Large intestine (tissue), 3 donors: ENCODE results near the gene TCFL5. TPM values are rescaled to one million over a fixed set of nuclear protein-coding genes. Genes with fewer than 3 reads are reported as not detected.
A peak's percentile ranks its signal among the peaks of the same experiment; 100 is the strongest.

Experiments used
- DNase-seq, 2 donors: peaks; one replicate each; pipeline versions ENCODE4 v3.0.0 to v3.0.0-alpha.2; 2013
- H3K27ac ChIP-seq: one replicate; pipeline ENCODE4 v1.5.1; 2013; ENCODE audit warnings: low read length
- H3K27me3 ChIP-seq: 2 replicates; pipeline ENCODE4 v1.6.1; 2013; ENCODE audit warnings: low read length; ENCODE audit not compliant: control insufficient read depth, insufficient read depth
- H3K36me3 ChIP-seq: 2 replicates; pipeline ENCODE4 v1.6.1; 2013; ENCODE audit warnings: low read length; ENCODE audit not compliant: control insufficient read depth, insufficient read depth
- H3K4me1 ChIP-seq: one replicate; pipeline ENCODE4 v1.6.1; 2013; ENCODE audit warnings: low read length; ENCODE audit not compliant: control insufficient read depth, insufficient read depth
- H3K4me3 ChIP-seq: one replicate; pipeline ENCODE4 v1.5.1; 2013; ENCODE audit warnings: low read length
- H3K9me3 ChIP-seq: one replicate; pipeline ENCODE4 v1.6.1; 2013; ENCODE audit warnings: mild to moderate bottlenecking, low read depth, low read length, moderate library complexity; ENCODE audit not compliant: control insufficient read depth
- WGBS: methylation state at CpG from one replicate; pipeline ENCODE4 v1.1.5; 2013; ENCODE audit warnings: low lambda C conversion rate; ENCODE audit not compliant: insufficient coverage; 5-methylcytosine and 5-hydroxymethylcytosine counted together
- polyA plus RNA-seq: library from polyadenylated mRNA; unstranded; fragments of 120-200 nt; gene quantifications from one replicate; pipeline ENCODE4 v1.2.1, GENCODE V29; 2013

TCFL5 gene
- polyA plus RNA-seq, 1 donor = 6.8 TPM

GRCh38 chr20:62826646-62827310, 34.8 kb downstream of the TCFL5 start:
- no CpG with 5 or more reads among the region's 24 CpGs for WGBS
- H3K4me3 ChIP-seq = no peak overlapping the region
- H3K9me3 ChIP-seq = no peaks in the 10 kb centered on the region
- peaks cover 12% of the 10 kb centered on the region for H3K4me1 ChIP-seq
- no peaks in the 10 kb centered on the region for H3K27me3 ChIP-seq
- no peak overlapping the region for H3K27ac ChIP-seq
- H3K36me3 ChIP-seq = no peaks in the 10 kb centered on the region
- DNase-seq = no peak

- H3K36me3 ChIP-seq = no peaks in the 10 kb centered on the region
- WGBS = no CpG with 5 or more reads among the region's 27 CpGs
- no peak overlapping the region for H3K4me3 ChIP-seq
- H3K9me3 ChIP-seq = no peaks in the 10 kb centered on the region
- H3K27me3 ChIP-seq = no peaks in the 10 kb centered on the region
- no peak overlapping the region for H3K27ac ChIP-seq
- peaks cover 12% of the 10 kb centered on the region for H3K4me1 ChIP-seq
- no peak for DNase-seq
Measured at GRCh38 chr20:62825986-62826645, 35.5 kb downstream of the TCFL5 start.

- no peak for DNase-seq
- peaks cover 12% of the 10 kb centered on the region for H3K4me1 ChIP-seq
- no peaks in the 10 kb centered on the region for H3K27me3 ChIP-seq
- no peak overlapping the region for H3K27ac ChIP-seq
- H3K4me3 ChIP-seq = no peak overlapping the region
- H3K36me3 ChIP-seq = no peaks in the 10 kb centered on the region
- WGBS = no CpG with 5 or more reads among the region's 22 CpGs
- no peaks in the 10 kb centered on the region for H3K9me3 ChIP-seq
Measured at GRCh38 chr20:62825333-62825985, 36.2 kb downstream of the TCFL5 start.

- Histone ChIP-seq H3K4me3 (peak overlapping the region; percentile 42), H3K27me3 (no peaks in the 10 kb centered on the region), H3K27ac (no peak overlapping the region), H3K36me3 (no peaks in the 10 kb centered on the region), H3K4me1 (peaks cover 12% of the 10 kb centered on the region), H3K9me3 (no peaks in the 10 kb centered on the region)
- no CpG with 5 or more reads among the region's 36 CpGs for WGBS
- peak; percentile 47 to 68 for DNase-seq
Measured at GRCh38 chr20:62824476-62825332, 36.9 kb downstream of the TCFL5 start.

GRCh38 chr20:62823688-62824475, 37.7 kb downstream of the TCFL5 start:
- H3K27me3 ChIP-seq = no peaks in the 10 kb centered on the region
- no CpG with 5 or more reads among the region's 38 CpGs for WGBS
- H3K4me1 ChIP-seq = peaks cover 17% of the 10 kb centered on the region
- no peaks in the 10 kb centered on the region for H3K36me3 ChIP-seq
- H3K9me3 ChIP-seq = no peaks in the 10 kb centered on the region
- H3K27ac ChIP-seq = no peak overlapping the region
- DNase-seq = no peak
- peak overlapping the region; percentile 42 for H3K4me3 ChIP-seq

GRCh38 chr20:62822788-62823651, 38.6 kb downstream of the TCFL5 start:
- H3K9me3 ChIP-seq = no peaks in the 10 kb centered on the region
- peaks cover 24% of the 10 kb centered on the region for H3K4me1 ChIP-seq
- H3K36me3 ChIP-seq = no peaks in the 10 kb centered on the region
- no peak overlapping the region for H3K4me3 ChIP-seq
- H3K27ac ChIP-seq = no peak overlapping the region
- no CpG with 5 or more reads among the region's 24 CpGs for WGBS
- peak; percentile 49 to 74 for DNase-seq
- H3K27me3 ChIP-seq = peaks cover 4% of the 10 kb centered on the region

GRCh38 chr20:62822239-62822787, 39.3 kb downstream of the TCFL5 start:
- WGBS = 60% methylated on average over 1 of the region's 7 CpGs
- Histone ChIP-seq H3K4me3 (no peak overlapping the region), H3K27ac (no peak overlapping the region), H3K9me3 (peaks cover 3% of the 10 kb centered on the region), H3K36me3 (no peaks in the 10 kb centered on the region), H3K27me3 (peaks cover 11% of the 10 kb centered on the region), H3K4me1 (peaks cover 27% of the 10 kb centered on the region)
- DNase-seq = no peak

- peaks cover 13% of the 10 kb centered on the region for H3K27me3 ChIP-seq
- H3K4me1 ChIP-seq = peaks cover 27% of the 10 kb centered on the region
- no peak for DNase-seq
- H3K27ac ChIP-seq = no peak overlapping the region
- H3K36me3 ChIP-seq = no peaks in the 10 kb centered on the region
- no CpG with 5 or more reads among the region's 12 CpGs for WGBS
- peaks cover 3% of the 10 kb centered on the region for H3K9me3 ChIP-seq
- no peak overlapping the region for H3K4me3 ChIP-seq
Measured at GRCh38 chr20:62821726-62822210, 39.9 kb downstream of the TCFL5 start.
